Right lung (tissue), 5 donors: Measurements from ENCODE around the gene TBC1D17. TPM values are rescaled to one million over a fixed set of nuclear protein-coding genes. Genes with fewer than 3 reads are reported as not detected.

ENCODE experiments used
- DNase-seq, 2 donors: peaks; one replicate each; pipeline ENCODE4 v3.0.0-alpha.2; 2013
- polyA plus RNA-seq, 5 donors: library from polyadenylated mRNA; unstranded; fragments of 120-200 nt; gene quantifications; one replicate each; pipeline versions ENCODE4 v1.2.1 to v1.2.3, GENCODE V29; 2013; ENCODE audit warnings: inconsistent platforms in 1 of 5, low replicate concordance in 1 of 5; ENCODE audit not compliant: insufficient read length in 5 of 5, insufficient read depth in 1 of 5

The TBC1D17 gene
- polyA plus RNA-seq, 5 donors = 32.2 to 49.5 (median 48.3) TPM

- DNase-seq = no peak
These were observed 29.5 kb upstream of the TBC1D17 start for GRCh38 chr19:49847731-49848696.

GRCh38 chr19:49848938-49849337, 28.6 kb upstream of the TBC1D17 start:
- DNase-seq = no peak

DNA sequence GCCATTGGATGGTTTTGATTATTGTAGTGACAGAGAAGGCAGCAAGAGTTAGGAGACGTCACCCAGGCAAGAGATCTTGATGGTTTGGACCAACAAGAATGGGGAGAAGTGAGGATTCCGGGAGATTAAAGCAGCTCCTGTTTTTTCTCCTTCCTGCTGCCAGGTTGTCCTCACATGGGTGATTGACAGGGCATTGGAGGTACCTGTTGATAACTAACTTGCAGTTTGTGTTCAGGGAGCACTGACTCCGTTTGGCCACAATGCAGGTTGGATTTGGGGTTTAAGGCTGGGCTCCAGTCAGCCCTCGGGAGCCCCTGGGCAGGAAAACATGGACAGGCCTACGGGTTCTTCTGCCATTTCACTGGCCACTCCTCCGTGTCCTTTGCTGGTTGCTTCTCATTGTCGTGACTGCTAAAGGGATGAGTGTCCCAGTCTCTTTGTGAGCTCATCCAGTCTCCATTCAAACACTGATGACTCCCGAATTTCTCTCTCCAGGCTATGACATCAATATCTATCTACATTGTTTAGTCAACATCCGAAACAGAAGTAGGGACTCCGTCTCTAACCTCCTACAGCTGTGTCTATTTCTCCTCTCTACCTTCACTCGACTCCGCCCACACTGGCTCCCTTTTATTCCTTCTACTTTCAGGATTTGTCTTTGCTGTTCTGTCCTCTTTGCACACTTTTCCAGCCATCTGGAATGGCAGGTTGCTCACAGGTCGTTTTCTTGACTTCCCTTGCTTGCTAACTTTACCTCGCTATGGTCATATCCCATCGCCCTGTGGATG, 27.9 kb upstream of the TBC1D17 start:
- no peak for DNase-seq

DNA sequence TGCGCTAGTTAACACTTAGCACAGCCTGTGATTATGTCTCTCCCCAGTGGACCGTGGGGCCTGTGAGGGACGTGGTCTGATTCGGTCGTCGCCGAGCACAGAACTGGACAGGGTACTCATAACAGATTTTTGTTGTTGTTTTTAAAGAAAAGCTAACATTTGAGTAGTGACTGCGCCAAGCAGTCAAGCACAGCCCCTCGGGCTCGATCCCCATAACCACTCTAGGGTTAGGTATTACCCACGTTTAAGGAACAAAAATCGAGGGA, 27.3 kb upstream of the TBC1D17 start:
- no peak for DNase-seq

DNA sequence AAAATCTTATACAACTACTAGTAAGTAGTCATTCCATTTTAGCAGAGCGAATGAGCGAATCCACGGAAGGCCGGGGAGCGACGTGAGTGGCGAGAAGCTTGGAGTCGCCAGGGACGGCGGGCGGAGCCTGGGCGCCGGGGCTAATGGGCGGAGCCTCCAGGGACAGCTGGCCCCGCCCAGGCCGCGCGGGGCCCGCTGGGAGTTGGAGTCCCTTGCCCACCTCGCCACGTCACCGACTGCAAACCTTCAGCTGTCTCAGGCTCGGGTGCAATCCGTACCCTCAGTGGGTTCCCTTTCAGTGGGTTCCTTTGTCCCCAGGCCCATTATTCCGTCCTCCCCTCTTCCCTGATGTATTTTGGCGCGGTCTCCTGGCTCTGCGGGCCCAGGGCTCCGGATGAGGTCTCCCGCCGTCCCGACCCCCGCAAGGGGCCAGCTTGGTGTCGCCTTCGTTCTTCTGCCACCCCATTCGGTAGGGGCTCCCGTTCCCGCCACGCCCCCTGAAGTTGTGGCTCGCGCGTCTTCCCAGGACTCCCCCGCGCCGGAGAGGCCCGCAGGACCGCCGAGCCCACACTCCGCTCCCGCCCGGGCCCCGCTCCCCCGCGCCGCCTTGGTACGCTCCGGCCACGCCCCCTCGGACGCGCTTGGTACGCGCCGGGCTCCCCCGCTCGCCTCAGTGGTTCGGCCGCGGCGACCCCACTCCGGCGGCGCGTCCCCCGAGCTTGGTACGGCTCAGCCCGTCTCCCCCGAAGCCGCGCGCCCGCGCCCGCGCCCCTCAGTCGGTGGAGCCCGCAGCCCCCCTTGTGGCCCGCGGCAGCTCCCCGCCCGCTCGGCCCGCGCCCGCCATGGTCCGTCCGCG, 26.8 kb upstream of the TBC1D17 start, which contains the start of gene PTOV1:
PTOV1 (plus strand) TSS at position 673 of the 856 bp plus-strand sequence.
- DNase-seq = peak; percentile 89

DNA sequence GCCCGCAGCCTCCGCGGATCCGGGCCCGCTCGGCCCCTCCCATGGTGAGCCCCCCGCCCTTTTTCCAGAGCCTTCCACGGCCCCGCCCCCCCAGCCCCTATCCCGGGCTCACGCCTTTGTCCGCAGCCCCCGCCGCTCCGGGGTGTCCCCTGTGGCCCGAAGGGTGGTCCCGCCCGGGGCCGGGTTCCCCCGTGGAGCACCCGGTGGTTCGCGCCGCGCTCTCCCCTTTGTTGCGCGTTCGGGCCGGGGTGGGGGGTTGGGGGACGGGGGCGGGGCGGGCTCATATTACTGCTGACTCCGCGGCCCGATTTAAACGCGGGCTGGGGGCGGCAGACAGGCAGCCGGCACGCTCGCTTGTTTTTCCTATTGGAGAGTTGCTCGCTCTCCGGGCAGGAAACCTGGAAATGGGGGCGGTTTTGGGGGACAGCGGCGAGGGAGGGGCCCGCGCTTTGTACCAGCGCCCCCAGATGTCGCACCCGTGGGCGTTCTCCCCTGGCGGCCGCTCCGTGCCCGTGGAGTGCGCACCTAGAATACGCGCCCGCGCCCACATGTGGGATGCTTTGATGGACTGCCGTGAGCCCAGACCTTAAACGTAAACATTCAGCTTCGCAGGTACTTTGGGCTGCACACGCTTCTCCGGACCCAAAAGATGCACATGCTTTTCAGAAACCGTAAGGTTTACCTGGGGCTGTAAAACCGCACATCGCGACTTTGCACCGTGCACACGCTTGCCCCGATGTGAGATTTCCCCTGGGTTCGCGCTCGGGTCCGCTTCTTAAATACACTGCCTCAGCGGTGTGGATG, 25.8 kb upstream of the TBC1D17 start:
- DNase-seq = peak in 1 of 2 donors; percentile 60

GRCh38 chr19:49852631-49853126, 24.8 kb upstream of the TBC1D17 start:
- DNase-seq = no peak

DNA sequence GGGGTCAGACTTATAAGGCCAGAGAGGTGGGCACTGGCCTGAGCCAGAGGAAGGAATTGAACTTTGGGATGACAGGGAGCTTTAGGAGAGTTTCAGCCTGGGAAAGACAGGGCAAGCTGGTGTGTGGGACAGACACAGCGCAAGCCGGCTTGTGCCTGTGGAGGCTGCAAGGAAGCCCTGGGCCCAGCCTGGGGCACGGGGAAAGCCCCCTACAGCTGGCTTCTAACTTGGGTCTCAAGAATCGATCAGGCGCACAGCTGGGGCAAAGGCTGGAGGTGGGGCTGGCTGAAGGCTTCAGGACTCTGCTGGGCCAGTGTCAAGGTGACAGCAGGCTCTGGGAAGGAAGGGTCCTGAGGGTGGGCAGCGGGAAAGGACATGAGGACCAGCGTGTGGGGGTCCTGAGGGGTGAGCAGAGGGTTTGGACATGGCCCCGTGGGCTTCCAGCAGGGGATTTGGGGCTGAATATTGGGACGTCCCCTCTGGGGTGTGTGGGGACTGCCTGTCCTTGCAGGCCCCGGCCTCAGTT, 23.6 kb upstream of the TBC1D17 start:
- DNase-seq = no peak

- no peak for DNase-seq
These were observed 22.9 kb upstream of the TBC1D17 start for GRCh38 chr19:49854378-49855263.

DNA sequence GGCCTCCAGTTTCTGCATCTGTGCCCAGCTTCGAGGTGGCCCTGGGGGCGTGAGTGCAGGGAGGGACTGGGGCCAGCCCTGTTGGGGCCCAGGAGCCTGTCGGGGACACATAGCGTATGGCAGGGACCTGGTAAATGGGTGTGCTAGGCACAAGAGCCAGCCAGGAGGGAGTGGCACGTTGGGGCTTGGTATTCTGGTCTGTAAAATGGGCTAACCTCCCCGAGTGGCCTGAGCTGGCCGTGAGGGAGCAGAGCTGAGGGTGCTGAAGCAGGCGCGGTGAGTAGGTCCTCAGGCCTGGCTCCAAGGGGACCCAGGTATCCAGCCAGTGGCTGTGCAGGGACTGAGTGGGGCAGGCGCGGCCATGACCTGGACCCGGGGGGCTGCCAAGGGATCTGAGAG, 22.2 kb upstream of the TBC1D17 start:
- DNase-seq = no peak

DNA sequence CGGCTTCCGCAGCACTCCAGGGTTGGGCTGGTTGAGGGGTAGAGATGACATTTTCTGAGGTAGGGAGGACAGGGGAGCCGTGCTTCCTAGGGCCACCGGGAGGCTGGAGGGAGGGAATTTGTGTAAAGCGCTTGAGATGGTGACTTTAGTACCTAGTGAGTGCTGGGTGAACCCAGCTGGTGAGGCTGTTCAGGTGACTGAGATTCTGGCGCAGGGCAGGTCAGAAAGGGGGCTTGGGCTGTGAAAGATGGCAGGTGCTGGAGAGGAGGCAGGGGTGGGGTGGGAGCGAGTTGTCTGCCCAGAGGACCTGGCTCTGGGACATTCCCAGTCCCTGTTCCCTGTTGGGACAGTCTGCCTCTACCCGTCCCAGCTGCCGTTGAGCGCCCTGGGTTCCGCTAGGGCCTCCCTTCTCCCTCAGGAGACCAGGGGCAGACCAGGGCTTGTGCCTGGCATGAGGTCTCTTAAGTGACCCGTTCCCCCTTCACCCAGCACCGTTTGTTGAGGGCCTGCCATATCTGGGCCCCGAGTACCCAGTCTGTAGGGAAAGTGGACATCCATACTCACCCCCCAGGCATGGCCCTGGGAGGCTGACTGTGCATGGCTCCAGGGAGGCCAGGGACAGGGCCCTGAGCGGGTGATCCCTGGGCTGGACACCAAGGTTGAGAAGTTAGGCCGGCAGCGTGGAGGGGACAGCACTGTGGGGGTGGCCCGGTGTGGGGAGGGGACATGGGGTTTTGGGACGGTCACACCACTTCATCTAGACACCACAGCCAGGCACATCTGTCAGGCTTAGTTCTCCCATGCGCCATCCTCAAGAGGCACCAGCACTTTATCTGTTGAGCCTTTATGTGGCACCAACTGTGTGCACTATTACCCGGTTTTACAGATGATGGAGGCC, 21.6 kb upstream of the TBC1D17 start:
- no peak for DNase-seq

- DNase-seq = no peak
These were observed 20.9 kb upstream of the TBC1D17 start for GRCh38 chr19:49856574-49857021.

DNA sequence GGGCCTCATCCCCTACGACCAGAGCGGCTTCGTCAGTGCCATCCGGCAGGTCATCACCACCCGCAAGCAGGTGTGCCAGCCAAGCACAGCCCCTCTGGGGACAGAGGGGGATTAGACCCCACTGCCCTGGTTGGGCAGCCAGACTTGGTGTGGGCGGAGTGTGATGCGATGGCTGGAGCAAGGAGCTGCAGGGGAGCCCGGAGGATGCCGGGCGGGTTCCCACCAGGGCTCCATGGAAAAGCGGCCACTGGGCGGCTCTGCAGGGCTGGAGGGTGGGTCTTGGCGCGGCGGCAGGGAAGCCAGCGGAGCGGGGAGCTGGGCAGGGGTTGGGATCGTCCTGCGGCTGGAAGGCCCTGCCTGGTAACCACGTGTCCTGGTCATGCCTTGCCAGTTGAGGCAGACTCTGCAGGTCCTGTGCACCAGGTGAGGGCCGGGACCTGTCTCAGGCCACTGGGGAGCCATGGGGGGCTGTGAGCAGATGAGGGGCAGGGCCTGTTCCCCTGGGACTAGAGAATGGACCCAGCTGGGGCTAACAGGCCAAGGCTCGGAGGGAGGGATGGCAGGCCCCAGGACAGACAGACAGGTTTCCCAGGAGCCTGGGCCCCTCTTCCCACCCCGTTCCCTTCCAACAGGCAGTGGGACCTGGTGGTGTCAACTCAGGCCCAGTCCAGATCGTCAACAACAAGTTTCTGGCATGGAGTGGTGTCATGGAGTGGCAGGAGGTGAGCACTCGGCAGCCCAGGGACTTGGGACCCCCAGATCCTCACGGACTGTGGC, 20.3 kb upstream of the TBC1D17 start:
- DNase-seq = no peak

DNA sequence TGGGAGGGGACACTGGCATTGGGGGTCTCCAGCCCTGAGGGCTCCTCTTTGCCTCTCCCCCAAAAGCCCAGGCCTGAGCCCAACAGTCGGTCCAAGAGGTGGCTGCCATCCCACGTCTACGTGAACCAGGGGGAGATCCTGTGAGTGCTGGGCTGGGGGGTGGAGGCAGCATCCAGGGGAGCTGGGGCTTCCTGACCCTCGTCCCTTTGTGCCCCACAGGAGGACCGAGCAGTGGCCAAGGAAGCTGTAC, 19.7 kb upstream of the TBC1D17 start:
- DNase-seq = no peak

DNA sequence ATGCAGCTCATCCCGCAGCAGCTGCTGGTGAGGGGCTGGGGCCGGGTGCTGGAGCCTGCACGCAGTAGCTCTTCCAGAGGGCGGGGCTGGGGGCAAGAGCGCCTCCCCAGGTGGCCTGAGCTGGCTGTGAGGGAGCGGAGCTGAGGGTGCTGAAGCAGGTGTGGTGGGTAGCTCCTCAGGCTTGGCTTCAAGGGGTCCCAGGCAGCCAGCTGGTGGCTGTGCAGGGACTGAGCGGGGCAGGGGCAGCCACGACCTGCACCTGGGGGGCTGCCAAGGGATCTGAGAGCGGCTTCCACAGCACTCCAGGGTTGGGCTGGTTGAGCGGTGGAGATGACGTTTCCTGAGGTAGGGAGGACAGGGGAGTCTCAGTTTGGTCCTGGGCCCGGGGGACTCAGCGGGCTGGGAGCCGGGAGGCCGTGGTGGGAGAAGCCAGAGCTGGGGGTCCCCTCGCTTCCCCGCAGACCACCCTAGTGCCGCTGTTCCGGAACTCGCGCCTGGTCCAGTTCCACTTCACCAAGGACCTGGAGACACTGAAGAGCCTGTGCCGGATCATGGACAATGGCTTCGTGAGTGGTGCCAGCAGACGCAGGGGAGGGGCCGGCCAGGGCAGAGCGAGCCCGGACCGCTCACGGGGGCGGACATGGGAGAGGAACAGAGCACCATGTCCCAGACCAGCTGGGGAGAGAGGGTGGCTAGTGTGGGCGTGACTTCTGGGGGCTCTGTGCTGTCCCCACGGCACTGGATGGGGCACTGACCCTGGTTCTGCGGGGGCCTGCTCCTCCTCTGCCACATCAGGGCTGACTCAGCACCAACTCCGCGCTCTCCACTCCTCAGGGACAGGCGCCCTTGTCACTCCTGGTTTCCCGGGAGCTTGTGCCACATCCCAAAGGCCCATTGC, 19.2 kb upstream of the TBC1D17 start:
- no peak for DNase-seq

DNA sequence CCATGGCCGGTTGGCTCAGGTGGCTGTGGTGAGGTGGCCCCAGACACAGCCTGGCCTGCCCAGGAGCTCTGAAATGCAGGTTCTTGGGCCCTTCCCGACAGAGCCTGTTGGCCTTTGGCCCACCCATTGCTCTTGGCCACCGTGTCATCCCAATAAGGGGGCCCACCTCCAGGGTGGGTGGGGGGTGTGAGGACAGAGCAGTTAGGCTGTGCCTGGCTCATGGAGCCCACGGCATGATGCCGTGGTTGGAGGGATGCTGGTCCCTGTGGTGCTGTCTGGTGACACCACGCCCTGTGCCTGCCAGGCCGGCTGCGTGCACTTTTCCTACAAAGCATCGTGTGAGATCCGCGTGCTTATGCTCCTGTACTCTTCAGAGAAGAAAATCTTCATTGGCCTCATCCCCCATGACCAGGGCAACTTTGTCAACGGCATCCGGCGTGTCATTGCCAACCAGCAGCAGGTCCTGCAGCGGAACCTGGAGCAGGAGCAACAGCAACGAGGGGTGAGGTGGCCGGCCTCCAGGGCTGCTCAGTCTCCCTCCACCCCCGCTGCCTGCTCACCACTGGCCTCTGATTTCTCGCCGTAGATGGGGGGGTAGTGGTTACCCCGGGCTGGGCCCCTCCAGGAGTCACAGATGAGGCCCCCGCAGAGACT, 17.7 kb upstream of the TBC1D17 start:
- no peak for DNase-seq
